Measurements from ENCODE around the gene ZBTB42. TPM values are rescaled to one million over a fixed set of nuclear protein-coding genes. Genes with fewer than 3 reads are reported as not detected.

ZBTB42 gene
- total and polyA plus RNA-seq, 2 of the 4 experiments (the other 2 are of a cell fraction): 1.3 to 2.3 TPM

DNA sequence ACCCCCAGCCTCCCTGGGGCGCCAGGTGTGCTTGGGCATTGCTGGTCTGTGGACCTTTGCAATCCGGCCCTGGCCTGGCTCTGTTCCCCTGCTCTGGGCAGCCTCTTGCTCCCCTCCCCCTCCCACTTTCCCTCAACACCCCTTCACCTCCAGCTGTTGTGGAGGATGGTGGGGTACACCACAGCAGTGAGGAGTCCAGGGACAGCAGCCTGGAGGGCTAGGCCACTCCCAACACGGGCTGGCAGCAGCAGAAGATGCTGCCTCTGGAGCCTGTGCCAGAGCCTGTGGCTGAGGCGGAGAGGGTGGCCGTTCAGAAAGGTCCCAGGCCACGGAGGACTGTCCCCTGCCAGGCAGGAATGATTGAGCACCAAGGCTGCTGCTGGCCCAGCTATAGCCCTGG lies 7.6 kb downstream of the ZBTB42 start:
- dilution Hi-C loops (cut with HindIII; ENCODE audit: low sequenced_read_pairs, unreplicated experiment) (no loop called here), in situ Hi-C loops (cut with MboI; ENCODE audit: low sequenced_read_pairs) (no loop called here), intact Hi-C loops (cut with micrococcal nuclease) (no loop called here)
- CTCF ChIA-PET: no interaction called here
- no peak overlapping the region for H2AK9ac ChIP-seq (replicated peaks; ENCODE audit: low read depth, low read length, poor library complexity)
- TF ChIP-seq FOS (IDR thresholded peaks at IDR 0.05; ENCODE audit: low read depth, low read length): no peak
- TF ChIP-seq RAD21 (IDR thresholded peaks at IDR 0.05; ENCODE audit: low read length): no peak
- TF ChIP-seq BHLHE40 (IDR thresholded peaks at IDR 0.05; ENCODE audit: low read depth, low read length): no peak
- TF ChIP-seq RFX5 (IDR thresholded peaks at IDR 0.05; ENCODE audit: low read depth, low read length): no peak
- no peak for TF ChIP-seq MAFK (IDR thresholded peaks at IDR 0.05; ENCODE audit: low read depth, low read length)
- TF ChIP-seq, protein P1, sequence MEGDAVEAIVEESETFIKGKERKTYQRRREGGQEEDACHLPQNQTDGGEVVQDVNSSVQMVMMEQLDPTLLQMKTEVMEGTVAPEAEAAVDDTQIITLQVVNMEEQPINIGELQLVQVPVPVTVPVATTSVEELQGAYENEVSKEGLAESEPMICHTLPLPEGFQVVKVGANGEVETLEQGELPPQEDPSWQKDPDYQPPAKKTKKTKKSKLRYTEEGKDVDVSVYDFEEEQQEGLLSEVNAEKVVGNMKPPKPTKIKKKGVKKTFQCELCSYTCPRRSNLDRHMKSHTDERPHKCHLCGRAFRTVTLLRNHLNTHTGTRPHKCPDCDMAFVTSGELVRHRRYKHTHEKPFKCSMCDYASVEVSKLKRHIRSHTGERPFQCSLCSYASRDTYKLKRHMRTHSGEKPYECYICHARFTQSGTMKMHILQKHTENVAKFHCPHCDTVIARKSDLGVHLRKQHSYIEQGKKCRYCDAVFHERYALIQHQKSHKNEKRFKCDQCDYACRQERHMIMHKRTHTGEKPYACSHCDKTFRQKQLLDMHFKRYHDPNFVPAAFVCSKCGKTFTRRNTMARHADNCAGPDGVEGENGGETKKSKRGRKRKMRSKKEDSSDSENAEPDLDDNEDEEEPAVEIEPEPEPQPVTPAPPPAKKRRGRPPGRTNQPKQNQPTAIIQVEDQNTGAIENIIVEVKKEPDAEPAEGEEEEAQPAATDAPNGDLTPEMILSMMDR (conservative IDR thresholded peaks at IDR 0.05; ENCODE audit: low read depth, low read length): no peak
- TF ChIP-seq SMC3 (IDR thresholded peaks at IDR 0.05; ENCODE audit: low read depth, low read length): no peak
- TF ChIP-seq RCOR1 (IDR thresholded peaks at IDR 0.05; ENCODE audit: insufficient replicate concordance, low read length): no peak
- TF ChIP-seq, protein P2, sequence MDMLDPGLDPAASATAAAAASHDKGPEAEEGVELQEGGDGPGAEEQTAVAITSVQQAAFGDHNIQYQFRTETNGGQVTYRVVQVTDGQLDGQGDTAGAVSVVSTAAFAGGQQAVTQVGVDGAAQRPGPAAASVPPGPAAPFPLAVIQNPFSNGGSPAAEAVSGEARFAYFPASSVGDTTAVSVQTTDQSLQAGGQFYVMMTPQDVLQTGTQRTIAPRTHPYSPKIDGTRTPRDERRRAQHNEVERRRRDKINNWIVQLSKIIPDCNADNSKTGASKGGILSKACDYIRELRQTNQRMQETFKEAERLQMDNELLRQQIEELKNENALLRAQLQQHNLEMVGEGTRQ (IDR thresholded peaks at IDR 0.05; ENCODE audit: low read depth, low read length): no peak
- TF ChIP-seq NFE2L2 (IDR thresholded peaks at IDR 0.05; ENCODE audit: low read depth, low read length): no peak
- TF ChIP-seq CEBPB (IDR thresholded peaks at IDR 0.05; ENCODE audit: low read depth, low read length): no peak
- TF ChIP-seq POLR2A (IDR thresholded peaks at IDR 0.05; ENCODE audit: low read depth, low read length): no peak
- TF ChIP-seq, protein P3, sequence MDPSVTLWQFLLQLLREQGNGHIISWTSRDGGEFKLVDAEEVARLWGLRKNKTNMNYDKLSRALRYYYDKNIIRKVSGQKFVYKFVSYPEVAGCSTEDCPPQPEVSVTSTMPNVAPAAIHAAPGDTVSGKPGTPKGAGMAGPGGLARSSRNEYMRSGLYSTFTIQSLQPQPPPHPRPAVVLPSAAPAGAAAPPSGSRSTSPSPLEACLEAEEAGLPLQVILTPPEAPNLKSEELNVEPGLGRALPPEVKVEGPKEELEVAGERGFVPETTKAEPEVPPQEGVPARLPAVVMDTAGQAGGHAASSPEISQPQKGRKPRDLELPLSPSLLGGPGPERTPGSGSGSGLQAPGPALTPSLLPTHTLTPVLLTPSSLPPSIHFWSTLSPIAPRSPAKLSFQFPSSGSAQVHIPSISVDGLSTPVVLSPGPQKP (IDR thresholded peaks at IDR 0.05; ENCODE audit: borderline replicate concordance, low read depth, low read length): no peak
- TF ChIP-seq MXI1 (IDR thresholded peaks at IDR 0.05; ENCODE audit: borderline replicate concordance, low read depth, low read length): no peak
- no peak for TF ChIP-seq MAZ (IDR thresholded peaks at IDR 0.05; ENCODE audit: borderline replicate concordance, low read depth, low read length)
- no peak for TF ChIP-seq CHD1 (IDR thresholded peaks at IDR 0.05; ENCODE audit: low read depth, low read length)
- peaks cover 9% of the 10 kb centered on the region; the same call in 1 of the 2 replicates for H3K4me1 ChIP-seq (ENCODE audit: control insufficient read depth, insufficient read depth, low read length)
- DNase-seq: no peak
- H4K8ac ChIP-seq (ENCODE audit: low read depth in 2 of 2, low read length in 2 of 2): no peak overlapping the region
- H3K18ac ChIP-seq (ENCODE audit: low read depth, low read length): no peak overlapping the region
- no peak overlapping the region for H3K4me3 ChIP-seq (ENCODE audit: insufficient read depth, low read depth, low read length)
- H3K4ac ChIP-seq (ENCODE audit: low read depth, low read length): no peak overlapping the region
- no peak overlapping the region for H4K5ac ChIP-seq (ENCODE audit: low read depth, low read length)
- H3K9me1 ChIP-seq (ENCODE audit: insufficient read depth, low read length): peaks cover 19% of the 10 kb centered on the region
- H3K27ac ChIP-seq (ENCODE audit: insufficient read depth, low read length): no peak overlapping the region
- H3K9ac ChIP-seq (ENCODE audit: low read depth, low read length): no peak overlapping the region
- H2BK5ac ChIP-seq (ENCODE audit: low read depth, low read length, poor library complexity, severe bottlenecking): no peak overlapping the region
- ATAC-seq (ENCODE audit: low read depth): no peak
- no peak overlapping the region for H3K56ac ChIP-seq (ENCODE audit: extremely low read depth, insufficient read depth, low read length)
- no peak overlapping the region for H2BK20ac ChIP-seq (ENCODE audit: low read depth, low read length)
- H3K79me1 ChIP-seq (ENCODE audit: low read depth in 1 of 2, low read length in 2 of 2): peaks cover 0 to 16% of the 10 kb centered on the region in 2 experiments; a peak in 2 of 4 replicates
- H3K4me2 ChIP-seq (ENCODE audit: low read depth, low read length): no peak overlapping the region
- no peak overlapping the region for H4K91ac ChIP-seq (ENCODE audit: insufficient read depth, low read depth, low read length)
- H3K23ac ChIP-seq (ENCODE audit: low read depth, low read length): no peak overlapping the region
- no peaks in the 10 kb centered on the region for H3K27me3 ChIP-seq (ENCODE audit: control insufficient read depth, insufficient read depth, low read length)
- H2BK15ac ChIP-seq (ENCODE audit: low read depth, low read length): no peak overlapping the region
- POLR2A ChIA-PET (ENCODE audit: unreplicated experiment): no interaction called here
- H3K36me3 ChIP-seq (ENCODE audit: control insufficient read depth, insufficient read depth, low read length): no peaks in the 10 kb centered on the region; the same call in 1 of the 2 replicates
- peaks cover 4% of the 10 kb centered on the region; the same call in 1 of the 2 replicates for H4K20me1 ChIP-seq (ENCODE audit: insufficient read depth, low read length)
- H2AK5ac ChIP-seq (ENCODE audit: low read depth, low read length): no peak overlapping the region
- no TSS peak for BruUV-seq (replicated peaks)
- H2BK120ac ChIP-seq (ENCODE audit: low read depth, low read length): no peak overlapping the region
- WGBS, 2 experiments (ENCODE audit: extremely low coverage in 2 of 2, insufficient read length in 1 of 2): 57% methylated on average over 4 of the region's 6 CpGs; no CpG with 5 or more reads in 1 of the 2 experiments
- no peak overlapping the region for H2AFZ ChIP-seq (replicated peaks; ENCODE audit: low read length, poor library complexity)
- H3K14ac ChIP-seq (replicated peaks; ENCODE audit: low read depth, low read length): no peak overlapping the region
- no peaks in the 10 kb centered on the region for H3K9me3 ChIP-seq (ENCODE audit: control insufficient read depth, insufficient read depth, low read length)
